Ammon's horn (tissue), 1 donor: ENCODE measurements around the gene ARHGAP12.

Experiments
- DNase-seq: peaks from one replicate; pipeline ENCODE4 v3.0.0-alpha.2; 2016; ENCODE audit warnings: low spot score

Gene ARHGAP12

DNA sequence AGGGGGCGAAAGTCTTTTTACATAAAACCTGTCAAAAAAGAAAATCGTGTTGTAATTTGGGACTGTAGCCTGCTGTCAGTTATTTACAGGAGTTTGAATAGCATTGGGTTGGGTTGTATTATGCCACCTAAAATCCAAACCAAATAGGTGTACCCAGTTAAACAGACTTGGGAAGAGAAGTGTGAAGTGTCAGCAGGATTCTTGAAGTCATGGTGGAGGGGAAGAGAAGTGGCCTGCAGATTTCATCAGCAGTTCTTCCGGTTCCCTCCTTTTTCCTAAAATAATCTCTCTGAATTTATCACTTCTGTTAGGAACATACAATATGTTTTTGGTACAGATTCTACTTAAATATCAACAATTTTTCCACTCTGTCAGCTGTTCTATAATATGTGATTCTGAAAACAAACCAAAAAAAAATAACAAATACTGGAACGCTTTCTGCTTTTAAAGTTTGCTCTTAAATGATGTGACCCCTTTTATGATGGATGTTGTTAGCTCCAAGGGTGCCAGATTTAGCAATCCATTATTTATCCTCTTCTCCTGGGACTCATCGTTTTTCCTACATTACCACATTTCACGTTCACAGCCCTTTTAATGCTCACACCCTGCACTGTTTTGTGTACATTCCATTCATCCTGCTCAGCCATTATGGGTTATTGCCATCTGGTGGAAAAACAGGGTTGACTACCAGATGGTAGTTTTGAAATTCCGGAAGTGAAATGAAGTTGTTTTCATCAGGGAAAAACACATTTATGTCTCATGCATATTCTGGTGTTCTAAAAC lies 18.7 kb upstream of the ARHGAP12 start:
- DNase-seq = peak; percentile 59

- DNase-seq = no peak
These were observed 16.8 kb upstream of the ARHGAP12 start for GRCh38 chr10:31945392-31945791.

DNA sequence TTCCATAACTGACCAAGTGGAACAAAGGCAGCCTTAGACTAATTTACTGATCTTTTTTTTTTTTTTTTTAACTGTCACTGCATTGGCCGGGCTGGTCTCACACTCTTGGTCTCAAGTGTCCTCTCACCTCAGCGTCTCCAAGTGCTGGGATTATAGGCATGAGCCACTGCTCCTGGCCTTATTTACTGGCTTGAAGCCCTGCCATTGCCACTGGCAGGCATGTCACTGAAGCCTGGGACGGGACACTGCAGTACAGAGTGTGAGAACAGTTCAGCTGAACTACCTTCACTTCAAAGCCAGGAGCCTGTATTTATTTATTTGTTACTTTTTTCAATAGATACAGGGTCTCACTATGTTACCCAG lies 15.4 kb upstream of the ARHGAP12 start:
- DNase-seq = no peak

DNA sequence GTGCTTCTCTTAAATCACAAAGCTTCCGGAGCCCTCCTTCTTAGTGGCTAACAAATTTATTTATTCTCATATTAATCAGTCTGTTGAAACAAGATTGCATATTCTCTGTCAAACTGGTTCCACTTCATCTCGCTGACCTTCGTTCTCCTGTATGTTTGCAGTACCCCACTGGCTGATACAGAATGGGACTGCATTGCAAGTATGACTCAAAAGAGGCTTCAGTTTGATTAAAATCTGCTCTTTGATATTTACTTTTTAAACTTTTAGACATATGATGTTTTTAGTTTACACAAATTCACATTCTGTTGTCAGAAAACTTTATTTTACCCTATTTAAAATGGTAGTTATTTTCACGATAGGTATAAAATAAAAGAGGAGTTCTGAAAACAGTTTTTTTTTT lies 14.3 kb upstream of the ARHGAP12 start:
- DNase-seq = no peak

DNA sequence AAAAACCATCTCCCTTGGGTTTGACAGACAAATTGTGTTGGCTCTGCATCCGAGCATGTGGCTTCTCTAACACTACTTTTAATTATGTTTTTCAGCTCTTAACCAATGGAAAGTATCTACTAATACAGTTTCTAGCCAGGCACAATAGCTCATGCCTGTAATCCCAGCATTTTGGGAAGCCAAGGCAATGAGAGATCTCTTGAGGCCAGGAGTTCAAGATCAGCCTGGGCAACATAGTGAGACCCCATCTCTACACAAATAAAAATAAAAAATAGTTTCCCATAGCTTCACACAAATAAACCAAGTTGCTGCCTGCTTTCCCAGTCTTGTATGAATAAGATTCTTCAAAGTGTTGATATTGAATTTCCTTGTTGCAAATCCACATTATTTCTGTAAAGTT lies 13.8 kb upstream of the ARHGAP12 start:
- DNase-seq = no peak

DNA sequence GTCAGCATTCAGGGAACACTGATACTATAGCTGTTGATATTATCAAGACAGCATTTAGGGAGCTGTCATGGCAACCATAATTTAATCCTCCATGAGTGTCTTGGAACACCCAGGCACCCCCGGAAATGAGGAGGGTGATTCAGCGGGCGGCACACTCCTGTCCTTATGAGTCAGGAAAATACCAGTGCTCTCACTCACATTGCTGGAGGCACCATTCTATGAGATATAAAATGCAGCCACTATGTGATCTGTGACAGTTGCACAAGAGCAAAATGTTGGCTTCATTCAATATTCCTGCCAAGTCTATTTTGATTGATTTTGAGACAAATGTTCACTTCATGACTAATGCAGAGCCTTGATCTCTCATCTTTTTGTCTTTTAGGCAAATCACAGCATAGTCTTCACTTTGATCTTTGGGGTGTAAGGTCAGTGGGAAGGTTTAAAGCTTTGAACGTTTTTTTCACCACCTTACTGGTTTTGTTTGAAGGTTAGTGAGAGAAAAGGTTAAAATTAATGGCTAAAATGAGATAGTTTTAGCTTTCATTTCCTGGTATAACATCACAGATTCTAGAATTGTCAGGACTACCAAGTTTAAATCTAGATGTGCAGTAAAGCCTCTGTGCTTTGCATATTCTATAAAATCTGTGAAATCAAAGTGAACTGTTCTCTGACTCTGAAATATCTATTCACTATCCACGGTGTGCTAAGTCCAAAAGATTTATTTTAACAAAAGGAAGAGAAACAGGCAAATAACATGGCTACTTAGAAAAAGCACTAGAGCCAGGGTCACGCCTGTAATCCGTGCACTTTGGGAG lies 12.4 kb upstream of the ARHGAP12 start:
- peak; percentile 38 for DNase-seq

DNA sequence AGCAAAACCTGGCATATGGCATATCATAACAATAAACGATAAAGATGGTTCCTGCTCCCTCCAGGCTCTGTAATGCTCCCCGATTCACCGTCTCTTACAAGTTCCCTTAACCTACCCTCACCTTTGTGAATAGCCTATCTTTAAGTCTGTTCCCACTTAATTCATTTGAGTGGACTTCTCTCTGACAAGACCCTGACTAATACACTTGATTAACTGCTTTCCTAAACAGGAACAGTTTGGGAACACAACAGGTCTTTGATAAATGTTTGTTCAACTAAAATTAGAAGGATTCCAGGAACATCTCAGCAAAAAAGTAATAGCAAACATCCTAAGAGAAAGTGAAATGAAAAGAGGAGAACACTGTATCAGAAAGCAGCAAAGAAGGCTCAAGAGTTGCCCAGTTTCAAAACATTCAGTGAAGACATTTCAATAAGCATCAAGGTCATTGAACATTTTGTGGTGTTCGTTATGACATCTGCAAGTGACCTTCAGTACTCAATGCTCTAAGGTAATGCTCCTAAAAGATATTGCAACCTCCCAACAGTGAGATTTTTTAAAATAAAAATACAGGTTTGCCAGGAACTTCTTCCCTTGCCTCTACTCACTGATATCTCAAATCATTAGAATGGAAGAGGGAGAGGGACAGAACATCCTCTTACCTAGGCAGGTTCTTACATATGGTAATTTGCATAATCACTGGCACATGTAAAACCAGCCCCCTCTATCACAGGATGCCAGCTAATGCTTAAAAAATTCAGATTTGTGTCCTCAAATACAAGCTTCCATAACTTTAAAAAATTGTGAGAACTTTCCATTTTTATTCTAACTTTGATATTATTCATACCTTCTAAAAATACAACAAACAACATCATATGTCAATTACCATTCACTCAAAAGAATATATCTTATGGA lies 11.4 kb upstream of the ARHGAP12 start:
- no peak for DNase-seq

GRCh38 chr10:31937371-31937770 lies 8.7 kb upstream of the ARHGAP12 start:
- DNase-seq = no peak

DNA sequence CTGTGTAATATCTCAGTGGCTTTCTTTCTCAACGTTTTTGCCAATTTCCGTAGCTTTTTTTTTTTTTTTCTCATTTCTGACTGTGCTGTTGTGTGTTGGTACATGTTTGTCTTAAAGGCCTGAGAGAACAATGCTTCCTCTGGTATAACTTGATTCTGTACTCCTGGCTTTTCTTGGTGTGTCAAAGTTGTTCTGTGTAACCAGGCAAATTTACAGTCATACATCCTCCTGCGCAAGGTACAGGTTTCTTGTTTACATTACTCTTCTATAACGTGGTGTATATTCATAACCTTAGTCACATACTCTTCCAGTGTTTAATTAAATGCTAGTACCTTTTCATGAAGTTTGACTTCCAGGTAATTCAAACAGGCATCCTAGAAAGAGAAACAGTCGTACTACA lies 8.3 kb upstream of the ARHGAP12 start:
- no peak for DNase-seq

GRCh38 chr10:31936086-31936485 lies 7.5 kb upstream of the ARHGAP12 start:
- DNase-seq = no peak

DNA sequence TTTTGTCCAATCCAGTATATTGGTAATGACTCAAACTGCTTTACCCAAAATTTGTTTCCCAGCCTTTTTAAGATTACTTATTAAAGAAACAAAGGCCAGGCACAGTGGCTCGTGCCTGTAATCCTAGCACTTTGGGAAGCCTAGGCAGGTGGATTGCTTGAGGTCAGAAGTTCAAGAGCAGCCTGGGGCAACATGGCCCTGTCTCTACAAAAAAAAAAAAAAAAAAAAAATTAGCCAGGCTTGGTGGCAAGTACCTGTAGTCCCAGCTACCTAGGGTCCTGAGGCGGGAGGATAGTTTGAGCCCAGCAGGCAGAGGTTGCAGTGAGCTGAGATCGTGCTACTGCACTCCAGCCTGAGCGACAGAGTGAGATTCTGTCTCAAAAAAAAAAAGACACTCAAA lies 7.0 kb upstream of the ARHGAP12 start:
- DNase-seq = no peak

- no peak for DNase-seq
These were observed 4.2 kb upstream of the ARHGAP12 start for GRCh38 chr10:31932838-31933237.

DNA sequence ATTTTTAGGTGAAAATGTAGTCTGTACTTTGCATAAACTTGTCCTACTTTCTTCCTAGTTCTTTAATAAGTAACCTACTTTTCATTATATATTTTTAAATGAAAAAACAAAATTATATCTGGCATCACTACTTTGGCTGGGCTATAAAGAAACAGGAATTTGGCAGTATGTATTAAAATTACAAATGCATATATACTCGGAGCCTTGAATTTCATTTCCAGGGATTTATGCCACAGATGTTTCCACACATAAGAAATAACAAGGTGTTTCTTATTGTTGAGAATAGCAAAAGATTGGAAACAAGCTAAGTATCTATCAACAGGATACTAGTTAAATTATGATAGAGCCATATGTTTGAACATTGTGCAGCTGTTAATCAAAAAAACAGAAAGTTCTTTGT lies 2.2 kb upstream of the ARHGAP12 start:
- no peak for DNase-seq

DNA sequence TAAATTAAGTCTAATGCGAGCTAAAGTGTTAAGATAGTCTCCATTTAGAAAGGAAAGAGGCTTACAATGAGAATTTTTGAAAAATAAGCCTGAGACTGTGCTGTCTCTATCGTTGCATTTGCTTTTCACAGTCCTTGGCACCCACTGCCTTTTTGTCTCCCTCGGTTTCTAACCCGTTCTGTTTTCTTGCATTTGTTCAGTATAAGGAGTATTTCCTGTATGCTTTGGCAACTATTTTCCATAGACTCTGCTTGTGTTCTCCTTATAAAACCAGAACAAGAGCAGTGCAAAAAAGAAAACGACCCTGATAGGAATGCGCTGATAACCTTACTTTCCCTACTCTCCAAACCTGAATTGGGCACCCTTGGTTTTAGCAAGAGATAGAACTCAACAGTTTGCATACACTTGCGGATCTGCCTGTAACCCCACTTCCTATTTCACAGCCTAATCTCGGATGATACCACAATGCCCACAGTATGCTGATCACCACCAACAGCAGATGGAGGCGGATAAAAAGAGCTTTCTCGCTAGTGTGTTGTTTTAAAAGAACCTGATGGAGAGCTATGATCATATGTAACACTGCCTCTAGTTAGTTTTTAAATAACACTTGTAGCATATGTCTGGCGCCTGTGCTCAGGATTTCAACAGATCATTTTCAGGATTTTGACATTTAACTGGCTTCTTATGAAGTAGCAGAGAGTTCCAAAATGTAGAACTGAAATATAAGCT lies 1.6 kb upstream of the ARHGAP12 start:
- peak; percentile 77 for DNase-seq

GRCh38 chr10:31929261-31930022 lies 811 bp upstream of the ARHGAP12 start:
- peak; percentile 73 for DNase-seq

DNA sequence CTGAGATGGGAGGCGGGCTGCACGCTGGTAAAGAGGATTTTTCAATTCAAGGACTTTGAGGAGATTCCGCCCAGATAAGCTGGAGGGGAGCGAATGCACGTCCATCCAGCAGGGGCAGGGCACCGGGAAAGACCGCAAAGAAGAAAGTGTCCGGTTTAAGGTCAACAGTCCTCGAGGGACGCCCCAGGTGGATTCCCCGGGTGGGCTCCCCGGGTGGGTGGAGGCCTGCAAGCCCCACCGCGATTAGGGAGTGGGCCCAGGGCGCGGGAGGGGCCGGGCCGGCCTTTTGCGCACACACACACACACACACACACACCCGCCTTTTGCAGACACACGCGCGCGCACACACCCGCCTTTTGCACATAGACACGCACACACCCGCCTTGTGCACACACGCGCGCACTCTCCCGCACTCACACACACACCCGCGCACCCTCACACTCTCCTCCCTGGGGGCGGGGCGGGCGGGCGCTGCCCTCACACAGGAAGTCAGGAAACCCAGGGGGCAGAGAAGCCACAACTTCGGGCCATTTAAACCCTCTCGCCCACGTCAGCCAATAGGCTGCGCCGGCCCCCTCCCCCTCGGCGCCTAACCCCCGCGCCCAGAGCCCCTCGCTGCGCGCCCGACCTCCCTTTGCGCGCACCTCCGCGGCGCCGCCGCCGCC lies 615 bp downstream of the ARHGAP12 start:
- DNase-seq = peak; percentile 54

GRCh38 chr10:31927565-31927883 lies 1.1 kb downstream of the ARHGAP12 start:
- peak; percentile 45 for DNase-seq

GRCh38 chr10:31926765-31927564 lies 1.7 kb downstream of the ARHGAP12 start:
- peak; percentile 4 for DNase-seq

- DNase-seq = no peak
These were observed 2.5 kb downstream of the ARHGAP12 start for GRCh38 chr10:31926160-31926559.

GRCh38 chr10:31924833-31925232 lies 3.8 kb downstream of the ARHGAP12 start:
- no peak for DNase-seq
